Adrenal gland (tissue), 12 donors: Measurements from ENCODE around the gene STT3B. TPM values are rescaled to one million over a fixed set of nuclear protein-coding genes. Genes with fewer than 3 reads are reported as not detected.

ENCODE experiments used
- DNase-seq, 7 donors: peaks; one replicate each; pipeline ENCODE4 v3.0.0-alpha.2; 2019 to 2020
- H3K27ac ChIP-seq, 5 donors: fragments of 200-600 bp; sonication (generic) in 4 of 5; 1 replicate in 3 of 5; 2 replicates in 2 of 5; pipeline versions ENCODE4 v1.5.1 to v1.8.0; 2016 to 2020; ENCODE audit warnings: mild to moderate bottlenecking in 1 of 5
- H3K27me3 ChIP-seq: fragments of 200-600 bp; 2 replicates; pipeline ENCODE4 v1.8.0; 2021
- H3K36me3 ChIP-seq, 2 donors: fragments of 200-600 bp; replicated peaks in 1 of 2; 1 replicate in 1 of 2; 2 replicates in 1 of 2; pipeline versions ENCODE4 v1.5.1 to v1.8.0; 2018 to 2022
- H3K4me1 ChIP-seq, 2 donors: fragments of 200-600 bp; replicated peaks in 1 of 2; 1 replicate in 1 of 2; 2 replicates in 1 of 2; pipeline versions ENCODE4 v1.5.1 to v1.8.0; 2018 to 2021
- H3K4me3 ChIP-seq, 4 donors: fragments of 200-600 bp; sonication (generic) in 3 of 4; one replicate each; pipeline ENCODE4 v1.5.1; 2016 to 2018
- H3K9me3 ChIP-seq, 3 donors: fragments of 200-600 bp; sonication (generic) in 1 of 3; replicated peaks in 1 of 3; 1 replicate in 2 of 3; 2 replicates in 1 of 3; pipeline versions ENCODE4 v1.5.1 to v1.8.0; 2016 to 2021
- CTCF ChIP-seq, 6 experiments: fragments of 450-650 bp in 4 of 6; fragments of 200-600 bp in 2 of 6; sonication (generic) in 1 of 6; IDR thresholded peaks; 1 replicate in 5 of 6; 2 replicates in 1 of 6; pipeline versions ENCODE4 v1.5.1 to v1.8.0; 2016 to 2021; ENCODE audit warnings: antibody characterized with exemption in 6 of 6, mild to moderate bottlenecking in 2 of 6, moderate library complexity in 1 of 6
- POLR2A ChIP-seq, 2 donors: fragments of 450-650 bp; IDR thresholded peaks; one replicate each; pipeline ENCODE4 v1.6.1; 2017; ENCODE audit warnings: antibody characterized with exemption in 2 of 2, mild to moderate bottlenecking in 2 of 2, moderate library complexity in 1 of 2
- WGBS, 4 donors: extraction: QIAGEN DNeasy Blood & Tissue Kit in 2 of 4; methylation state at CpG; one replicate each; pipeline versions ENCODE4 v1.1.5 to v1.1.7; 2013 to 2017; 5-methylcytosine and 5-hydroxymethylcytosine counted together
- intact Hi-C, 2 donors: fragments of 100-400 bp; cut with DNase I; formaldehyde crosslinking; loops; one replicate each; pipeline versions ENCODE4 v1.14.1 to v1.15.0; 2022 to 2023
- polyA plus RNA-seq, 3 donors: library from polyadenylated mRNA; stranded (reverse); fragments of 200-250 nt in 2 of 3; fragments of 350-450 nt in 1 of 3; fragmentation: Illumina TruSeq in 1 of 3; extraction: RNeasy Lipid Tissue Mini Kit (QIAGEN cat#74804) in 1 of 3; gene quantifications; one replicate each; pipeline ENCODE4 v1.2.3, GENCODE V29; 2013 to 2014
- total RNA-seq, 9 donors: library from RNA; depleted of rRNA in 4 of 9; stranded (reverse); fragments of >200 nt in 4 of 9; fragments of 120-200 nt in 1 of 9; fragmentation: NEBNext Ultra II Directional in 1 of 9; extraction: Animal tissue kit (Norgen Biotek cat#: 25700) in 1 of 9; gene quantifications; one replicate each; pipeline versions ENCODE4 v1.1.0 to v1.2.4, GENCODE V29; 2013 to 2023
- donor health status: healthy with polysubstance abuse.
- donor health status: Bipolar disorder and iron deficiency.
- donor health status: DM: yes; HTN: yes; CAD: no.
- donor health status: DM: no; HTN: no; CAD: no.
- donor health status: DM: no; HTN: no; CAD: no.
- donor health status: DM: yes; HTN: yes; CAD: no.

STT3B gene
- total and polyA plus RNA-seq, 12 donors = 38.0 to 141 (median 104) TPM

- intact Hi-C loops = no loop called here
- H3K4me3 ChIP-seq = no peak overlapping the region
- WGBS, 4 donors = 79 to 92% (median 87%) methylated on average over 2 of the region's 2 CpGs
These were observed 24.1 kb upstream of the STT3B start for GRCh38 chr3:31508452-31509146.

GRCh38 chr3:31509147-31509728 is 23.5 kb upstream of the STT3B start:
- Histone ChIP-seq H3K4me1 (no peaks in the 10 kb centered on the region), H3K36me3 (no peaks in the 10 kb centered on the region), H3K4me3 (no peak overlapping the region), H3K9me3 (no peaks in the 10 kb centered on the region), H3K27ac (no peak overlapping the region), H3K27me3 (no peaks in the 10 kb centered on the region)
- DNase-seq = no peak
- TF ChIP-seq CTCF (IDR thresholded peaks at IDR 0.05) (no peak), POLR2A (IDR thresholded peaks at IDR 0.05) (no peak)
- intact Hi-C loops = no loop called here
- WGBS, 4 donors = 74 to 86% (median 85%) methylated on average over 1 of the region's 1 CpG

More at GRCh38 chr3:31508452-31509146, 24.1 kb upstream of the STT3B start:
- Histone ChIP-seq H3K27ac (no peak overlapping the region), H3K36me3 (no peaks in the 10 kb centered on the region), H3K27me3 (no peaks in the 10 kb centered on the region), H3K4me1 (no peaks in the 10 kb centered on the region), H3K9me3 (no peaks in the 10 kb centered on the region)
- TF ChIP-seq CTCF (IDR thresholded peaks at IDR 0.05) (no peak), POLR2A (IDR thresholded peaks at IDR 0.05) (no peak)
- DNase-seq = no peak

GRCh38 chr3:31514570-31514969 is 18.2 kb upstream of the STT3B start:
- no peak for DNase-seq
- intact Hi-C loops = no loop called here
- no peaks in the 10 kb centered on the region for H3K9me3 ChIP-seq
- 91 to 94% (median 92%) methylated on average over 5 of the region's 5 CpGs for WGBS, 4 donors
- no peak overlapping the region for H3K4me3 ChIP-seq
- H3K27me3 ChIP-seq = no peaks in the 10 kb centered on the region
- H3K36me3 ChIP-seq = no peaks in the 10 kb centered on the region
- no peak overlapping the region for H3K27ac ChIP-seq
- TF ChIP-seq CTCF (IDR thresholded peaks at IDR 0.05) = no peak
- H3K4me1 ChIP-seq = no peaks in the 10 kb centered on the region

- intact Hi-C loops = no loop called here
- Histone ChIP-seq H3K27ac (no peak overlapping the region), H3K4me1 (no peaks in the 10 kb centered on the region), H3K27me3 (no peaks in the 10 kb centered on the region), H3K4me3 (no peak overlapping the region), H3K36me3 (no peaks in the 10 kb centered on the region), H3K9me3 (no peaks in the 10 kb centered on the region)
- WGBS, 4 donors = 97 to 100% (median 98%) methylated on average over 2 of the region's 2 CpGs
- no peak for TF ChIP-seq CTCF (IDR thresholded peaks at IDR 0.05)
- no peak for TF ChIP-seq POLR2A (IDR thresholded peaks at IDR 0.05)
- no peak for DNase-seq
These were observed 17.0 kb upstream of the STT3B start for GRCh38 chr3:31515486-31516284.
